HG02885 (cell line): ENCODE measurements around the gene NLGN1.
"Not testable (repeated sequence)": the region's sequence is repeated elsewhere in the genome, so short reads cannot be mapped to it uniquely, and the experiment has no call there.

Experiments used
- ATAC-seq: cut with Tn5 transposase; IDR thresholded peaks from one replicate; pipeline ENCODE4 v1.9.1; 2021; ENCODE audit warnings: mild to moderate bottlenecking; ENCODE audit not compliant: unreplicated experiment, poor library complexity

Gene NLGN1

GRCh38 chr3:173397161-173398110, at the start of gene NLGN1:
Gene NLGN1, plus strand, starts transcription at chr3:173397744.
- ATAC-seq = no peak

- no peak for ATAC-seq
Observed at GRCh38 chr3:173351886-173352285, 45.7 kb upstream of the NLGN1 start.

- not testable (repeated sequence) for ATAC-seq
Observed at GRCh38 chr3:173353137-173353536, 44.4 kb upstream of the NLGN1 start.

- ATAC-seq = no peak
Observed at GRCh38 chr3:173354124-173354523, 43.4 kb upstream of the NLGN1 start.

- ATAC-seq = no peak
Observed at GRCh38 chr3:173371848-173372487, 25.6 kb upstream of the NLGN1 start.

- no peak for ATAC-seq
Observed at GRCh38 chr3:173380681-173381080, 16.9 kb upstream of the NLGN1 start.

- not testable (repeated sequence) for ATAC-seq
Observed at GRCh38 chr3:173381936-173382335, 15.6 kb upstream of the NLGN1 start.

- ATAC-seq = peak; percentile 41
Observed at GRCh38 chr3:173395073-173395411, 2.5 kb upstream of the NLGN1 start.

- ATAC-seq = peak; percentile 91
Observed at GRCh38 chr3:173395412-173396181, 1.9 kb upstream of the NLGN1 start.

GRCh38 chr3:173396191-173397041, 1.1 kb upstream of the NLGN1 start:
- no peak for ATAC-seq

- ATAC-seq = no peak
Observed at GRCh38 chr3:173398111-173398479, 551 bp downstream of the NLGN1 start.

GRCh38 chr3:173399044-173399443, 1.5 kb downstream of the NLGN1 start:
- ATAC-seq = no peak

GRCh38 chr3:173401369-173401768, 3.8 kb downstream of the NLGN1 start:
- no peak for ATAC-seq

- no peak for ATAC-seq
Observed at GRCh38 chr3:173402656-173403055, 5.1 kb downstream of the NLGN1 start.

- ATAC-seq = no peak
Observed at GRCh38 chr3:173403376-173403775, 5.8 kb downstream of the NLGN1 start.

GRCh38 chr3:173404156-173404555, 6.6 kb downstream of the NLGN1 start:
- no peak for ATAC-seq

- ATAC-seq = no peak
Observed at GRCh38 chr3:173410436-173410835, 12.9 kb downstream of the NLGN1 start.

GRCh38 chr3:173410849-173411248, 13.3 kb downstream of the NLGN1 start:
- ATAC-seq = no peak

- no peak for ATAC-seq
Observed at GRCh38 chr3:173411375-173411973, 13.9 kb downstream of the NLGN1 start.

GRCh38 chr3:173416070-173416469, 18.5 kb downstream of the NLGN1 start:
- ATAC-seq = no peak
